Measurements from ENCODE around the gene GRID2. TPM values are rescaled to one million over a fixed set of nuclear protein-coding genes. Genes with fewer than 3 reads are reported as not detected.

Gene GRID2
- total and polyA plus RNA-seq, 2 of the 4 experiments (the other 2 are of a cell fraction): under 0.01 TPM; not detected in 1

- in situ Hi-C loops (cut with MboI; ENCODE audit: low sequenced_read_pairs): no loop called here
- Histone ChIP-seq H2AK5ac (ENCODE audit: low read depth, low read length) (no peak overlapping the region), H3K18ac (ENCODE audit: low read depth, low read length) (no peak overlapping the region), H4K91ac (ENCODE audit: insufficient read depth, low read depth, low read length) (no peak overlapping the region), H3K9me1 (ENCODE audit: insufficient read depth, low read length) (no peaks in the 10 kb centered on the region), H3K9me3 (ENCODE audit: control insufficient read depth, insufficient read depth, low read length) (no peaks in the 10 kb centered on the region), H3K36me3 (ENCODE audit: control insufficient read depth, insufficient read depth, low read length) (no peaks in the 10 kb centered on the region), H3K27me3 (ENCODE audit: control insufficient read depth, insufficient read depth, low read length) (no peaks in the 10 kb centered on the region), H2BK15ac (ENCODE audit: low read depth, low read length) (no peak overlapping the region), H2BK20ac (ENCODE audit: low read depth, low read length) (no peak overlapping the region), H3K23ac (ENCODE audit: low read depth, low read length) (no peak overlapping the region), H2BK5ac (ENCODE audit: low read depth, low read length, poor library complexity, severe bottlenecking) (no peak overlapping the region), H4K8ac (ENCODE audit: low read depth in 2 of 2, low read length in 2 of 2) (no peak overlapping the region), H3K4ac (ENCODE audit: low read depth, low read length) (no peak overlapping the region), H2BK120ac (ENCODE audit: low read depth, low read length) (no peak overlapping the region), H3K79me1 (ENCODE audit: low read depth in 1 of 2, low read length in 2 of 2) (no peaks in the 10 kb centered on the region), H4K5ac (ENCODE audit: low read depth, low read length) (no peak overlapping the region), H4K20me1 (ENCODE audit: insufficient read depth, low read length) (no peaks in the 10 kb centered on the region), H3K27ac (ENCODE audit: insufficient read depth, low read length) (no peak overlapping the region), H3K4me3 (ENCODE audit: insufficient read depth, low read depth, low read length) (no peak overlapping the region), H3K14ac (replicated peaks; ENCODE audit: low read depth, low read length) (no peak overlapping the region), H3K9ac (ENCODE audit: low read depth, low read length) (no peak overlapping the region), H3K4me2 (ENCODE audit: low read depth, low read length) (no peak overlapping the region), H3K56ac (ENCODE audit: extremely low read depth, insufficient read depth, low read length) (no peak overlapping the region), H2AK9ac (replicated peaks; ENCODE audit: low read depth, low read length, poor library complexity) (no peak overlapping the region), H2AFZ (replicated peaks; ENCODE audit: low read length, poor library complexity) (no peak overlapping the region), H3K4me1 (ENCODE audit: control insufficient read depth, insufficient read depth, low read length) (no peaks in the 10 kb centered on the region)
- DNase-seq (no peak), ATAC-seq (ENCODE audit: low read depth) (no peak)
- intact Hi-C loops (cut with micrococcal nuclease): no loop called here
- TF ChIP-seq RAD21 (IDR thresholded peaks at IDR 0.05; ENCODE audit: low read length): no peak
- no peak for TF ChIP-seq MAFK (IDR thresholded peaks at IDR 0.05; ENCODE audit: low read depth, low read length)
- no peak for TF ChIP-seq RFX5 (IDR thresholded peaks at IDR 0.05; ENCODE audit: low read depth, low read length)
- TF ChIP-seq ELK1 (IDR thresholded peaks at IDR 0.05; ENCODE audit: borderline replicate concordance, low read depth, low read length): no peak
- no peak for TF ChIP-seq MXI1 (IDR thresholded peaks at IDR 0.05; ENCODE audit: borderline replicate concordance, low read depth, low read length)
- no peak for TF ChIP-seq FOS (IDR thresholded peaks at IDR 0.05; ENCODE audit: low read depth, low read length)
- TF ChIP-seq CHD1 (IDR thresholded peaks at IDR 0.05; ENCODE audit: low read depth, low read length): no peak
- TF ChIP-seq RCOR1 (IDR thresholded peaks at IDR 0.05; ENCODE audit: insufficient replicate concordance, low read length): no peak
- TF ChIP-seq NFE2L2 (IDR thresholded peaks at IDR 0.05; ENCODE audit: low read depth, low read length): no peak
- no peak for TF ChIP-seq SMC3 (IDR thresholded peaks at IDR 0.05; ENCODE audit: low read depth, low read length)
- no peak for TF ChIP-seq CTCF (conservative IDR thresholded peaks at IDR 0.05; ENCODE audit: low read depth, low read length)
- no peak for TF ChIP-seq POLR2A (IDR thresholded peaks at IDR 0.05; ENCODE audit: low read depth, low read length)
- TF ChIP-seq USF2 (IDR thresholded peaks at IDR 0.05; ENCODE audit: low read depth, low read length): no peak
- no peak for TF ChIP-seq CEBPB (IDR thresholded peaks at IDR 0.05; ENCODE audit: low read depth, low read length)
- no peak for TF ChIP-seq BHLHE40 (IDR thresholded peaks at IDR 0.05; ENCODE audit: low read depth, low read length)
- TF ChIP-seq MAZ (IDR thresholded peaks at IDR 0.05; ENCODE audit: borderline replicate concordance, low read depth, low read length): no peak
- dilution Hi-C loops (cut with HindIII; ENCODE audit: low sequenced_read_pairs, unreplicated experiment): no loop called here
- ChIA-PET POLR2A (ENCODE audit: unreplicated experiment) (no interaction called here), CTCF (interaction anchor here (0.6 to 0.7 kb wide), 2 partner anchors 18 to 28 kb away, joined by 3 to 5 read pairs; no protein-coding TSS in a partner anchor)
- WGBS, 2 experiments (ENCODE audit: extremely low coverage in 2 of 2, insufficient read length in 1 of 2): 90% methylated on average over 3 of the region's 4 CpGs; no CpG with 5 or more reads in 1 of the 2 experiments
- no TSS peak for BruUV-seq (replicated peaks)
Observed at GRCh38 chr4:92268642-92269041, 35.1 kb upstream of the GRID2 start.
